Subcutaneous abdominal adipose tissue (tissue), 5 donors: ENCODE results near the gene SLC25A5.

Source experiments
- H3K27ac ChIP-seq: one replicate; pipeline ENCODE4 v1.7.0; 2013; ENCODE audit warnings: low read depth, mild to moderate bottlenecking, inconsistent platforms, low read length, moderate library complexity
- H3K27me3 ChIP-seq, 5 donors: one replicate each; pipeline ENCODE4 v1.7.0; 2013; ENCODE audit warnings: low read length in 5 of 5, inconsistent platforms in 1 of 5; ENCODE audit not compliant: control insufficient read depth in 5 of 5, insufficient read depth in 4 of 5
- H3K36me3 ChIP-seq, 5 donors: one replicate each; pipeline ENCODE4 v1.7.0; 2013; ENCODE audit warnings: low read length in 5 of 5; ENCODE audit not compliant: control insufficient read depth in 5 of 5, insufficient read depth in 5 of 5
- H3K4me1 ChIP-seq, 5 donors: one replicate each; pipeline ENCODE4 v1.7.0; 2013; ENCODE audit warnings: low read length in 5 of 5, mild to moderate bottlenecking in 3 of 5, moderate library complexity in 1 of 5; ENCODE audit not compliant: control insufficient read depth in 5 of 5, insufficient read depth in 5 of 5
- H3K4me3 ChIP-seq, 5 donors: one replicate each; pipeline ENCODE4 v1.7.0; 2013; ENCODE audit warnings: low read length in 5 of 5, low read depth in 1 of 5
- H3K9ac ChIP-seq, 5 donors: one replicate each; pipeline ENCODE4 v1.7.0; 2013; ENCODE audit warnings: low read length in 5 of 5, mild to moderate bottlenecking in 4 of 5, moderate library complexity in 3 of 5
- H3K9me3 ChIP-seq, 5 donors: one replicate each; pipeline ENCODE4 v1.7.0; 2013; ENCODE audit warnings: low read length in 5 of 5; ENCODE audit not compliant: control insufficient read depth in 5 of 5
- donor health status: healthy.
- donor health status: healthy.
- donor health status: healthy.
- donor health status: healthy.
- donor health status: healthy.

Gene SLC25A5

GRCh38 chrX:119474615-119475388 is 6.6 kb downstream of the SLC25A5 start:
- Histone ChIP-seq H3K9ac (no peak overlapping the region), H3K36me3 (peaks cover 4 to 15% (median 11%) of the 10 kb centered on the region in 5 donors), H3K4me3 (no peak overlapping the region), H3K27ac (no peak overlapping the region), H3K27me3 (peaks cover 0 to 2% (median 0%) of the 10 kb centered on the region in 5 donors), H3K4me1 (peaks cover 0 to 7% (median 4%) of the 10 kb centered on the region in 5 donors), H3K9me3 (no peaks in the 10 kb centered on the region)

GRCh38 chrX:119475389-119476101 is 7.3 kb downstream of the SLC25A5 start:
- H3K4me3 ChIP-seq, result no peak overlapping the region
- no peak overlapping the region for H3K27ac ChIP-seq
- H3K9me3 ChIP-seq, result no peaks in the 10 kb centered on the region
- peaks cover 4 to 8% (median 5%) of the 10 kb centered on the region in 5 donors for H3K36me3 ChIP-seq
- peaks cover 0 to 7% (median 4%) of the 10 kb centered on the region in 5 donors for H3K4me1 ChIP-seq
- peaks cover 0 to 2% (median 0%) of the 10 kb centered on the region in 5 donors for H3K27me3 ChIP-seq
- no peak overlapping the region for H3K9ac ChIP-seq

GRCh38 chrX:119477812-119478232 is 9.6 kb downstream of the SLC25A5 start:
- no peaks in the 10 kb centered on the region for H3K36me3 ChIP-seq
- H3K27ac ChIP-seq, result peak overlapping the region; percentile 54
- no peaks in the 10 kb centered on the region for H3K9me3 ChIP-seq
- peak overlapping the region in 1 of 5 donors; percentile 31 for H3K9ac ChIP-seq
- peaks cover 0 to 14% (median 9%) of the 10 kb centered on the region in 5 donors for H3K4me1 ChIP-seq
- peak overlapping the region in 2 of 5 donors; percentile 18 to 36 for H3K4me3 ChIP-seq
- H3K27me3 ChIP-seq, result peaks cover 0 to 4% (median 0%) of the 10 kb centered on the region in 5 donors

GRCh38 chrX:119478504-119478903 is 10.3 kb downstream of the SLC25A5 start:
- H3K27ac ChIP-seq, result peak overlapping the region; percentile 54
- peak overlapping the region in 1 of 5 donors; percentile 11 for H3K4me3 ChIP-seq
- H3K27me3 ChIP-seq, result peaks cover 0 to 4% (median 2%) of the 10 kb centered on the region in 5 donors
- H3K9ac ChIP-seq, result peak overlapping the region in 1 of 5 donors; percentile 62
- peaks cover 0 to 17% (median 12%) of the 10 kb centered on the region in 5 donors for H3K4me1 ChIP-seq
- no peaks in the 10 kb centered on the region for H3K36me3 ChIP-seq
- H3K9me3 ChIP-seq, result no peaks in the 10 kb centered on the region

- H3K27me3 ChIP-seq, result peaks cover 0 to 4% (median 2%) of the 10 kb centered on the region in 5 donors
- no peak overlapping the region for H3K27ac ChIP-seq
- peaks cover 0 to 17% (median 12%) of the 10 kb centered on the region in 5 donors for H3K4me1 ChIP-seq
These were observed 11.6 kb downstream of the SLC25A5 start for GRCh38 chrX:119479845-119480244.

GRCh38 chrX:119481323-119481801 is 13.1 kb downstream of the SLC25A5 start:
- Histone ChIP-seq H3K4me1 (peaks cover 0 to 17% (median 12%) of the 10 kb centered on the region in 5 donors), H3K4me3 (no peak overlapping the region), H3K9me3 (no peaks in the 10 kb centered on the region), H3K9ac (no peak overlapping the region), H3K27me3 (peaks cover 0 to 4% (median 0%) of the 10 kb centered on the region in 5 donors), H3K36me3 (no peaks in the 10 kb centered on the region), H3K27ac (peak overlapping the region; percentile 30)

More at GRCh38 chrX:119479845-119480244, 11.6 kb downstream of the SLC25A5 start:
- Histone ChIP-seq H3K4me3 (no peak overlapping the region), H3K9ac (no peak overlapping the region), H3K9me3 (no peaks in the 10 kb centered on the region), H3K36me3 (no peaks in the 10 kb centered on the region)

- no peaks in the 10 kb centered on the region for H3K9me3 ChIP-seq
- H3K4me1 ChIP-seq, result peaks cover 0 to 17% (median 12%) of the 10 kb centered on the region in 5 donors
- H3K36me3 ChIP-seq, result no peaks in the 10 kb centered on the region
- peak overlapping the region in 3 of 5 donors; percentile 48 to 66 (median 56) for H3K9ac ChIP-seq
- peak overlapping the region; percentile 30 for H3K27ac ChIP-seq
- H3K4me3 ChIP-seq, result peak overlapping the region in 4 of 5 donors; percentile 53 to 62 (median 59)
- peaks cover 0 to 4% (median 0%) of the 10 kb centered on the region in 5 donors for H3K27me3 ChIP-seq
These were observed 13.8 kb downstream of the SLC25A5 start for GRCh38 chrX:119482041-119482440.

- Histone ChIP-seq H3K9ac (peak overlapping the region in 3 of 5 donors; percentile 48 to 66 (median 56)), H3K27ac (peak overlapping the region; percentile 30), H3K4me3 (peak overlapping the region in 4 of 5 donors; percentile 53 to 62 (median 59)), H3K9me3 (no peaks in the 10 kb centered on the region), H3K36me3 (no peaks in the 10 kb centered on the region), H3K27me3 (peaks cover 0 to 4% (median 0%) of the 10 kb centered on the region in 5 donors), H3K4me1 (peaks cover 0 to 13% (median 11%) of the 10 kb centered on the region in 5 donors)
These were observed 14.5 kb downstream of the SLC25A5 start for GRCh38 chrX:119482481-119483480.

- Histone ChIP-seq H3K9ac (no peak overlapping the region), H3K4me1 (peaks cover 0 to 11% (median 8%) of the 10 kb centered on the region in 5 donors), H3K27ac (no peak overlapping the region), H3K36me3 (no peaks in the 10 kb centered on the region), H3K4me3 (no peak overlapping the region), H3K27me3 (peaks cover 0 to 4% (median 0%) of the 10 kb centered on the region in 5 donors), H3K9me3 (no peaks in the 10 kb centered on the region)
These were observed 18.5 kb downstream of the SLC25A5 start for GRCh38 chrX:119486745-119487144.
